Skeletal muscle tissue (tissue), 4 donors: ENCODE data around the gene HMG20A. TPM values are rescaled to one million over a fixed set of nuclear protein-coding genes. Genes with fewer than 3 reads are reported as not detected.

Experiments used
- H3K27ac ChIP-seq: one replicate; pipeline ENCODE4 v1.7.0; 2013; ENCODE audit warnings: mild to moderate bottlenecking, low read depth, low read length, inconsistent platforms
- H3K27me3 ChIP-seq, 3 donors: one replicate each; pipeline ENCODE4 v1.7.0; 2013; ENCODE audit warnings: low read length in 3 of 3; ENCODE audit not compliant: control insufficient read depth in 3 of 3, insufficient read depth in 3 of 3
- H3K36me3 ChIP-seq, 3 donors: one replicate each; pipeline ENCODE4 v1.7.0; 2013; ENCODE audit warnings: low read length in 3 of 3; ENCODE audit not compliant: control insufficient read depth in 3 of 3, insufficient read depth in 3 of 3
- H3K4me1 ChIP-seq, 3 donors: one replicate each; pipeline ENCODE4 v1.7.0; 2013; ENCODE audit warnings: low read length in 3 of 3, mild to moderate bottlenecking in 3 of 3; ENCODE audit not compliant: control insufficient read depth in 3 of 3, insufficient read depth in 3 of 3
- H3K4me3 ChIP-seq, 3 donors: one replicate each; pipeline ENCODE4 v1.7.0; 2013; ENCODE audit warnings: low read length in 3 of 3
- H3K9ac ChIP-seq, 3 donors: one replicate each; pipeline ENCODE4 v1.7.0; 2013; ENCODE audit warnings: low read length in 3 of 3, mild to moderate bottlenecking in 3 of 3, moderate library complexity in 2 of 3, low read depth in 1 of 3
- H3K9me3 ChIP-seq, 3 donors: one replicate each; pipeline ENCODE4 v1.7.0; 2013; ENCODE audit warnings: low read length in 3 of 3; ENCODE audit not compliant: control insufficient read depth in 3 of 3
- total RNA-seq: library from RNA; depleted of rRNA; stranded (reverse); fragments of >200 nt; gene quantifications from one replicate; pipeline ENCODE4 v1.2.3, GENCODE V29; 2014
- donor health status: Osteomylitis.

The HMG20A gene
- total RNA-seq: 30.3 TPM

- Histone ChIP-seq H3K4me3 (peak within 1 kb of the TSS; percentile 93 to 96 (median 95)), H3K27ac (peak within 1 kb of the TSS; percentile 98), H3K4me1 (peaks cover 7 to 31% (median 20%) of the 10 kb centered on the region in 3 donors), H3K36me3 (no peaks in the 10 kb centered on the region), H3K27me3 (no peaks in the 10 kb centered on the region), H3K9ac (peak within 1 kb of the TSS; percentile 93 to 96 (median 94)), H3K9me3 (no peaks in the 10 kb centered on the region)
Observed at GRCh38 chr15:77420610-77421369, at the start of gene HMG20A. Gene HMG20A, plus strand, starts transcription at chr15:77420888. Its CDS starts 37,520 bp downstream, at chr15:77458408.

GRCh38 chr15:77371850-77372563, 48.7 kb upstream of the HMG20A start:
- Histone ChIP-seq H3K27ac (no peak overlapping the region), H3K27me3 (no peaks in the 10 kb centered on the region), H3K36me3 (no peaks in the 10 kb centered on the region), H3K4me1 (no peaks in the 10 kb centered on the region), H3K4me3 (no peak overlapping the region), H3K9me3 (no peaks in the 10 kb centered on the region), H3K9ac (no peak overlapping the region)

GRCh38 chr15:77373441-77373840, 47.2 kb upstream of the HMG20A start:
- Histone ChIP-seq H3K9ac (no peak overlapping the region), H3K27me3 (no peaks in the 10 kb centered on the region), H3K36me3 (no peaks in the 10 kb centered on the region), H3K9me3 (no peaks in the 10 kb centered on the region), H3K4me1 (no peaks in the 10 kb centered on the region), H3K4me3 (no peak overlapping the region), H3K27ac (no peak overlapping the region)

- Histone ChIP-seq H3K36me3 (no peaks in the 10 kb centered on the region), H3K4me3 (no peak overlapping the region), H3K4me1 (no peaks in the 10 kb centered on the region), H3K9ac (no peak overlapping the region), H3K27ac (no peak overlapping the region), H3K27me3 (no peaks in the 10 kb centered on the region), H3K9me3 (no peaks in the 10 kb centered on the region)
Observed at GRCh38 chr15:77375133-77375532, 45.6 kb upstream of the HMG20A start.

GRCh38 chr15:77376770-77377169, 43.9 kb upstream of the HMG20A start:
- Histone ChIP-seq H3K4me3 (no peak overlapping the region), H3K27ac (no peak overlapping the region), H3K36me3 (no peaks in the 10 kb centered on the region), H3K27me3 (no peaks in the 10 kb centered on the region), H3K9me3 (no peaks in the 10 kb centered on the region), H3K9ac (no peak overlapping the region), H3K4me1 (no peaks in the 10 kb centered on the region)

GRCh38 chr15:77380033-77380432, 40.7 kb upstream of the HMG20A start:
- no peak overlapping the region for H3K27ac ChIP-seq

GRCh38 chr15:77384086-77384485, 36.6 kb upstream of the HMG20A start:
- no peaks in the 10 kb centered on the region for H3K36me3 ChIP-seq
- no peak overlapping the region for H3K27ac ChIP-seq
- peaks cover 6 to 16% (median 9%) of the 10 kb centered on the region in 3 donors for H3K4me1 ChIP-seq
- H3K9me3 ChIP-seq: no peaks in the 10 kb centered on the region
- H3K9ac ChIP-seq: no peak overlapping the region
- no peaks in the 10 kb centered on the region for H3K27me3 ChIP-seq
- H3K4me3 ChIP-seq: no peak overlapping the region

More at GRCh38 chr15:77380033-77380432, 40.7 kb upstream of the HMG20A start:
- Histone ChIP-seq H3K36me3 (no peaks in the 10 kb centered on the region), H3K4me3 (no peak overlapping the region), H3K9me3 (no peaks in the 10 kb centered on the region), H3K27me3 (no peaks in the 10 kb centered on the region), H3K4me1 (peaks cover 0 to 4% (median 2%) of the 10 kb centered on the region in 3 donors), H3K9ac (no peak overlapping the region)

GRCh38 chr15:77384589-77385359, 35.9 kb upstream of the HMG20A start:
- Histone ChIP-seq H3K9ac (no peak overlapping the region), H3K4me3 (no peak overlapping the region), H3K27ac (no peak overlapping the region), H3K4me1 (peaks cover 6 to 16% (median 9%) of the 10 kb centered on the region in 3 donors), H3K9me3 (no peaks in the 10 kb centered on the region), H3K36me3 (no peaks in the 10 kb centered on the region), H3K27me3 (no peaks in the 10 kb centered on the region)

GRCh38 chr15:77386626-77387025, 34.1 kb upstream of the HMG20A start:
- H3K4me1 ChIP-seq: peaks cover 8 to 26% (median 12%) of the 10 kb centered on the region in 3 donors
- no peak overlapping the region for H3K4me3 ChIP-seq
- no peak overlapping the region for H3K9ac ChIP-seq
- H3K36me3 ChIP-seq: no peaks in the 10 kb centered on the region
- no peaks in the 10 kb centered on the region for H3K27me3 ChIP-seq
- no peaks in the 10 kb centered on the region for H3K9me3 ChIP-seq
- H3K27ac ChIP-seq: no peak overlapping the region
